ENCODE results near the gene SLC8A1.

Gene SLC8A1

DNA sequence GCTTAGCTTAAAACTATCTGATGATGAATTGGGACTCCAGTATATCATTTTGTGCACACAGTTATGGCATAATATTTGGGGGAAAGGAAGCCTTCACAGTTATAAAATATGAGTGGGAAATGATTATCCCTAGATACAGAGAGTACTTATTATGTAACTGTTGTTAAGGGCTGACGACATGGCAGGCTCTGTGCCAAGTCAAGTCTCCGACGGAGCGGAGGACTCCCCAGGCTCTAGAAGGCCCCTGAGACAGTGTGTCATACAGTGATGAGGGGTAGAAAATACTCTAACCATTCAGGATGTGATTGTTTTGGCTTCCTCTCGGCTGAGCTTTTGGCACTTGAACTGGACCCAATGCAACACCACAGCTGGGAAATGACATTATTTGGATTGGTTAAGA is 211.8 kb downstream of the SLC8A1 start:
- TF ChIP-seq, protein P1, sequence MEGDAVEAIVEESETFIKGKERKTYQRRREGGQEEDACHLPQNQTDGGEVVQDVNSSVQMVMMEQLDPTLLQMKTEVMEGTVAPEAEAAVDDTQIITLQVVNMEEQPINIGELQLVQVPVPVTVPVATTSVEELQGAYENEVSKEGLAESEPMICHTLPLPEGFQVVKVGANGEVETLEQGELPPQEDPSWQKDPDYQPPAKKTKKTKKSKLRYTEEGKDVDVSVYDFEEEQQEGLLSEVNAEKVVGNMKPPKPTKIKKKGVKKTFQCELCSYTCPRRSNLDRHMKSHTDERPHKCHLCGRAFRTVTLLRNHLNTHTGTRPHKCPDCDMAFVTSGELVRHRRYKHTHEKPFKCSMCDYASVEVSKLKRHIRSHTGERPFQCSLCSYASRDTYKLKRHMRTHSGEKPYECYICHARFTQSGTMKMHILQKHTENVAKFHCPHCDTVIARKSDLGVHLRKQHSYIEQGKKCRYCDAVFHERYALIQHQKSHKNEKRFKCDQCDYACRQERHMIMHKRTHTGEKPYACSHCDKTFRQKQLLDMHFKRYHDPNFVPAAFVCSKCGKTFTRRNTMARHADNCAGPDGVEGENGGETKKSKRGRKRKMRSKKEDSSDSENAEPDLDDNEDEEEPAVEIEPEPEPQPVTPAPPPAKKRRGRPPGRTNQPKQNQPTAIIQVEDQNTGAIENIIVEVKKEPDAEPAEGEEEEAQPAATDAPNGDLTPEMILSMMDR (IDR thresholded peaks at IDR 0.05; ENCODE audit: low read depth, low read length), result no peak
- peak; percentile 63 for DNase-seq (ENCODE audit: extremely low read depth, low read depth)

DNA sequence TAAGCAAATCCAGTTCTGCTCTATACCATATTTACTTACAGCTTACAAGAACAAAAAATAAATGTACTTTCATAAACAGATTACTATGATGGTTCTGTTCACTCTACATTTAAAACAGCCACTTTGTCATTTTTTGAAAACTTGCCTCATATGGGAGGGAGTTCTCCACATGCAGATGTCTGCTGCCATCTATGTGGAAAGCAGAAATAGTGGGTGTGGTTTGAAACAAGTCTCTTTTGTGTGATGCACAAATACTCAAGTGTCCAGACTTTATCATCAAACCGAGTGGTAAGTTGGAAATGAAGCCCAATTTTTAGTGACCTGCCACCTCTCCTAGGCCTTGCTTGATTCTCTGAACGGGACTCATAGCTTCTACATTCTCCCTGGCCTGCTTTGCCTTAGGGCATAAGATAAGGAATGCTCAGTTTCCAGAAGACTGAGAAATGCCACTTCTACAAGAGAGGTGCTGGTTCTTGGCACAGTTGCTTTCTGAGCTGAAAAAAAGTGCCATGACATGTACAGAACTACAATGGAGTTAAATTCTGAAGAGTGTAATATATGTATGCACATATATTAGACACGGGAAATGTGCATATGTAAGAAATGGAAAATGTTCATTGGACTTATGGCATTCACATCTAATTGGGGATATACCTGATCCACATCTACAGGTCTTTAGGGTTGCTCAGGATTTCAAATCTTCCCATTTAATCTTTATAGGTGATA is 221.0 kb downstream of the SLC8A1 start:
- TF ChIP-seq, protein P1 (IDR thresholded peaks at IDR 0.05; ENCODE audit: low read depth, low read length), result peak; percentile 14
- no peak for DNase-seq (ENCODE audit: extremely low read depth, low read depth)

DNA sequence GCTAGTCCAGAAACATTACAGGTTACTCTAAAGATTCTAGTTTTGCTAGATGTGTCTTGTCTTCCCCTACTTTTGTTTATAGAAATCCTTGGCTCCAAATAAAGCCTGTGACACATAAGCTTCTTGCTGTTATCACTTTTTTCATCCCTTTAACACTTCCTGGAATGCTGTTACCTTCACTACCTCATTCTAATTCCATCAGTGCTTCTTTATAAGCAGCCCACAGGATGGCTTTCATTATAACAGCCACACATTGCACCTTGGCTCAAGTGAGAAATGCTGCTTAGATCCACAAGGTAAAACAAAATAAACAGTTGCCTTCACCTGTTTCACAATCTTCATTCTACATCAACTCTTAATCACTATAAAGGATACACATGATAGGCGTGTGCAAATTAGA is 221.7 kb downstream of the SLC8A1 start:
- TF ChIP-seq, protein P1 (IDR thresholded peaks at IDR 0.05; ENCODE audit: low read depth, low read length), result no peak
- DNase-seq (ENCODE audit: extremely low read depth, low read depth), result no peak

DNA sequence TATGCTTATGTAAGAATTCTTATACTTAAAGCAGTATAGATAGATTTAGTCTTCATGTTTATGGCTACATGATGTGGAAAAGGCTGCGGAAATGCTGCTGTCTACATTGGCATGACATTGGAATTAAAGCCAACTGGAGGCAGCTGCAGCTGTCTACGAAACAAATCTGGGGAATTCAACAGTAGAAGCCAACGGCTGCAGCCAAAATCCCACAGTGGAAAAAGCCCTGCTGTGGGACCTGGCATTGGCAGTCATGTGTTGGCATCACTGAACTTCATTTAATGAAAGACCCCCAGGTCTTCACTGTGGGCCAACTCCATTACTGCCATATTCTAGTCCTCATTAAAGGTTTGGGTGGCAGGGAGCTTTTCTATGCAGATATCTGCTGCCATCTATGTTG is 223.6 kb downstream of the SLC8A1 start:
- DNase-seq (ENCODE audit: extremely low read depth, low read depth), result no peak
- TF ChIP-seq, protein P1 (IDR thresholded peaks at IDR 0.05; ENCODE audit: low read depth, low read length), result no peak

DNA sequence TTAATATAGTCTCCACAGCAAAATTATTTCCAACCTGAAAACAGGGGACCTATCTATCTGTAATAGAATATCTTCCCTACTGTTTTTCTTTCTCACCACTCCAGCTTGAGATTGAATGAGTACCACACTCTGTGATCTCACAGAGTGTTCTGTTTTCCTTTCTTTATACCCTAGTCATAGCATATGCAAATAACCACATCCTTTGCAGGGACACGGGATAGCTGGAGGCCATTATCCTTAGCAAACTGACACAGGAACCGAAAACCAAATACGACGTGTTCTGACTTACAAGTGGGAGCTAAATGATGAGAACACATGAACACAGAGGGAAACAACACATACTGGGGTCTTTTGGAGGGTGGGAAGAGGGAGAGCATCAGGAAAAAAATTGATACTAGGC is 224.7 kb downstream of the SLC8A1 start:
- DNase-seq (ENCODE audit: extremely low read depth, low read depth), result no peak
- TF ChIP-seq, protein P1 (IDR thresholded peaks at IDR 0.05; ENCODE audit: low read depth, low read length), result no peak

DNA sequence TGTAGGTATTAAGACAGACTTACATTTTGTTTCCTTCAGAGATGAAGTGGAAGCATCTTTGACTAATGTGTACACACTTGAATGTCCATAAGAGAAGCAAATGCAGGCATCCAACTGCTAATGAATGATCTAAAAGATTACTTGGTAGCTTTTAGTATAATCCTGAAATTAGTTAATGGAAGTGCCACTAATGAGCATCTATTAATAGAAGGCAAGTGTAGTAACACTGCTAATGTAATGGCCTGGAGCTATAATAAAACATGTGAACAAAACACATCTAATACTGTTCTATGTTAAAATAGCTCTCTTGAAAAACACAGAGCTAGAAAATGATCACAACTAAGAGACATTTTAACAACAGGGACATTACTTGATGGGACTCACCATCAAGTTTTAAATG is 225.3 kb downstream of the SLC8A1 start:
- DNase-seq (ENCODE audit: extremely low read depth, low read depth), result no peak
- TF ChIP-seq, protein P1 (IDR thresholded peaks at IDR 0.05; ENCODE audit: low read depth, low read length), result no peak

DNA sequence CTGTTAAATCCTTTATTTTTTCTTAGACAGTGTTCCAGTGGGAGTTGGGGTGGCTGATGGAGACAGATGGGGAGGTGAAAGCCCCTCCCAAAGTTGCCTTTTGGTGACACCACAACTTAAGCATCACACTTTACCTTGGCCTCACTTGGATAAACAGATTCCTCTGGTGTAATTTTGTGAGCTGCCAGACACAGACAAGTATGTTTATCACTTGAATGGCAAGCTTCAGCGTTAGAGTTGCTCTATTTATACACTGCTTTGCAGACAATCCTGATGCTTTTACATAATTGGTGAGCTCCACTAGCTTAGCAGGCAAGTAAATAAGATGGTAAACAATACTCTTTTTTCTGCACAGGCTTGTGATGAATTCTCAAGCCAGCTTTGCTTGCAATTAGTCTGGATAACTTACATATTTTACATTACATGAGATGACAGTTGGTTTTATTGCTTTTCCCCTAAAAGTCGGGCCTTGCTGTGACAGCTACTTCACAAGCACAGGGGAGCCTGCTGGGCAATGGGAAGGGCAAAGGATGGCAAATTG is 226.2 kb downstream of the SLC8A1 start:
- TF ChIP-seq, protein P1 (IDR thresholded peaks at IDR 0.05; ENCODE audit: low read depth, low read length), result no peak
- DNase-seq (ENCODE audit: extremely low read depth, low read depth), result no peak

Measured in AG09319 (cell line).